ENCODE measurements around the gene RALGPS1. TPM values are rescaled to one million over a fixed set of nuclear protein-coding genes. Genes with fewer than 3 reads are reported as not detected.

The RALGPS1 gene
- total and polyA plus RNA-seq, 8 donors: 4.7 to 150 (median 42.2) TPM

GRCh38 chr9:126965541-126966428 is 51.2 kb downstream of the RALGPS1 start:
- H3K4me1 ChIP-seq: peaks cover 0 to 23% (median 7%) of the 10 kb centered on the region in 4 donors
- TF ChIP-seq CTCF (IDR thresholded peaks at IDR 0.05) (peak in 5 of 7 experiments; percentile 35 to 63 (median 55)), POLR2A (IDR thresholded peaks at IDR 0.05) (no peak)
- 80 to 87% (median 85%) methylated on average over 12 of the region's 12 CpGs for WGBS, 5 donors
- intact Hi-C loops (cut with DNase I; ENCODE audit: low total_unique reads): no loop called here
- peaks cover 0 to 9% (median 5%) of the 10 kb centered on the region in 4 donors for H3K36me3 ChIP-seq
- H3K27ac ChIP-seq: peak overlapping the region in 3 of 5 donors; percentile 0 to 31 (median 18)
- DNase-seq: peak; percentile 46 to 69
- no peak overlapping the region for H3K4me3 ChIP-seq
- no peaks in the 10 kb centered on the region for H3K9me3 ChIP-seq
- no peaks in the 10 kb centered on the region for H3K27me3 ChIP-seq

- Histone ChIP-seq H3K27ac (no peak overlapping the region), H3K27me3 (no peaks in the 10 kb centered on the region), H3K9me3 (no peaks in the 10 kb centered on the region), H3K4me1 (no peaks in the 10 kb centered on the region), H3K4me3 (no peak overlapping the region), H3K36me3 (peaks cover 0 to 15% (median 4%) of the 10 kb centered on the region in 4 donors)
- intact Hi-C loops (cut with DNase I; ENCODE audit: low total_unique reads): no loop called here
- no peak for TF ChIP-seq CTCF (IDR thresholded peaks at IDR 0.05)
- TF ChIP-seq POLR2A (IDR thresholded peaks at IDR 0.05): no peak
- TF ChIP-seq EP300 (IDR thresholded peaks at IDR 0.05): no peak
- no peak for TF ChIP-seq POLR2AphosphoS5 (IDR thresholded peaks at IDR 0.05)
- WGBS, 5 donors: 92 to 97% (median 96%) methylated on average over 2 of the region's 2 CpGs
- DNase-seq: no peak
Measured at GRCh38 chr9:126971261-126971660, 56.7 kb downstream of the RALGPS1 start.

GRCh38 chr9:126973651-126974529 is 59.3 kb downstream of the RALGPS1 start:
- intact Hi-C loops (cut with DNase I; ENCODE audit: low total_unique reads): no loop called here
- Histone ChIP-seq H3K9me3 (no peaks in the 10 kb centered on the region), H3K27ac (no peak overlapping the region), H3K27me3 (no peaks in the 10 kb centered on the region), H3K4me3 (no peak overlapping the region), H3K4me1 (no peaks in the 10 kb centered on the region), H3K36me3 (peaks cover 0 to 6% (median 3%) of the 10 kb centered on the region in 4 donors)
- TF ChIP-seq EP300 (IDR thresholded peaks at IDR 0.05): no peak
- no peak for TF ChIP-seq POLR2AphosphoS5 (IDR thresholded peaks at IDR 0.05)
- no peak for TF ChIP-seq CTCF (IDR thresholded peaks at IDR 0.05)
- no peak for TF ChIP-seq POLR2A (IDR thresholded peaks at IDR 0.05)
- 92 to 97% (median 95%) methylated on average over 10 of the region's 10 CpGs for WGBS, 5 donors
- DNase-seq: no peak

- H3K27me3 ChIP-seq: no peaks in the 10 kb centered on the region
- no peak for TF ChIP-seq EP300 (IDR thresholded peaks at IDR 0.05)
- no peak for TF ChIP-seq CTCF (IDR thresholded peaks at IDR 0.05)
- TF ChIP-seq POLR2A (IDR thresholded peaks at IDR 0.05): no peak
- TF ChIP-seq POLR2AphosphoS5 (IDR thresholded peaks at IDR 0.05): no peak
- no peaks in the 10 kb centered on the region for H3K9me3 ChIP-seq
- no peak overlapping the region for H3K27ac ChIP-seq
- no peak overlapping the region for H3K4me3 ChIP-seq
- WGBS, 5 donors: 88 to 98% (median 90%) methylated on average over 6 of the region's 6 CpGs
- no peak for DNase-seq
- intact Hi-C loops (cut with DNase I; ENCODE audit: low total_unique reads): no loop called here
- peaks cover 0 to 6% (median 3%) of the 10 kb centered on the region in 4 donors for H3K36me3 ChIP-seq
- no peaks in the 10 kb centered on the region for H3K4me1 ChIP-seq
Measured at GRCh38 chr9:126974594-126974993, 60.0 kb downstream of the RALGPS1 start.
